Measurements from ENCODE around the gene TBC1D14. TPM values are rescaled to one million over a fixed set of nuclear protein-coding genes. Genes with fewer than 3 reads are reported as not detected.

TBC1D14 gene
- total RNA-seq (10 to 100 TPM; 33.8 to 59.7 TPM), polyA plus RNA-seq (10 to 100 TPM; 12.9 to 17.9 TPM)
- long read RNA-seq, donor 1, full-length matches to known transcripts = 3 of 39 reads
- long read RNA-seq, donor 1, partial matches to known transcripts = 7 of 39 reads
- long read RNA-seq, donor 1, other reads (novel, unspliced or antisense) = 29 of 39 reads
- long read RNA-seq, donor 2, full-length matches to known transcripts = 2 of 27 reads
- long read RNA-seq, donor 2, partial matches to known transcripts = 3 of 27 reads
- long read RNA-seq, donor 2, other reads (novel, unspliced or antisense) = 22 of 27 reads

GRCh38 chr4:6909113-6909969 lies at the start of gene TBC1D14:
TBC1D14 (plus strand) TSS chr4:6909826; CDS start chr4:6923390, 13,564 bp downstream.
- no peaks in the 10 kb centered on the region for H3K4me1 ChIP-seq (ENCODE audit: control insufficient read depth in 1 of 2, insufficient read depth in 2 of 2, low read length in 2 of 2)
- no peaks in the 10 kb centered on the region for H3K27me3 ChIP-seq (ENCODE audit: control insufficient read depth in 1 of 2, insufficient read depth in 2 of 2, low read length in 1 of 2)
- WGBS, 2 donors = 0% methylated on average over 72 to 108 of the region's 108 CpGs
- peak; percentile 93 to 96 for DNase-seq
- H3K36me3 ChIP-seq (ENCODE audit: control insufficient read depth in 1 of 2, insufficient read depth in 2 of 2, low read length in 1 of 2) = no peaks in the 10 kb centered on the region
- intact Hi-C loops (cut with DNase I) = loop anchor here (2.0 to 5.0 kb wide), 2 partner anchors 77 to 78 kb away; no protein-coding TSS in a partner anchor
- peak within 1 kb of the TSS; percentile 78 to 98 for H3K4me3 ChIP-seq (ENCODE audit: low read length in 2 of 2)
- H3K9me3 ChIP-seq (ENCODE audit: control insufficient read depth, low read length) = no peaks in the 10 kb centered on the region
- peak; percentile 97 for ATAC-seq (ENCODE audit: low FRiP score)
- peak within 1 kb of the TSS; percentile 68 to 97 for H3K27ac ChIP-seq (ENCODE audit: low read depth in 1 of 2, low read length in 2 of 2)

DNA sequence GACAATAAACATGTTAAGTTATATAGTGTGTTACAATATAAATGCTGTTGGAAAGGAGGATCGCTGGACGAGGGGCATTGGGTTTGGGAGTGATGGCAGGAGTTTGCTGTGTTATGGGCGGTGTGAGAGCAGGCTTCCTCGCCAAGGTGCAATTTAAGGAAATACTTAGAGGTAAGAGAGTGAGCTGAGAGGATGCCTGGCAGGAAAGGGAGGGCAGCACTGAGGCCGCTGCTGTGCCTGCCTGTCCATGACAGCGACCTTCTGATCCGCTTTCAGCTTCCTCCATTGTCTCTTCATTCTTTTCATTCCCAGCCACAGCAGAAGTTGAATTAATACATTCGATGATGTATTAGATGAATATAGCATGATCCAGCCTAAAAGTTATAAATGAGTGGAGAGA lies 41.2 kb upstream of the TBC1D14 start:
- H3K4me3 ChIP-seq (ENCODE audit: low read length in 2 of 2) = no peak overlapping the region
- ATAC-seq (ENCODE audit: low FRiP score) (no peak), DNase-seq (no peak)
- WGBS, 2 donors = 95 to 96% methylated on average over 8 of the region's 8 CpGs
- no peaks in the 10 kb centered on the region for H3K9me3 ChIP-seq (ENCODE audit: control insufficient read depth, low read length)
- H3K36me3 ChIP-seq (ENCODE audit: control insufficient read depth in 1 of 2, insufficient read depth in 2 of 2, low read length in 1 of 2) = peaks cover 0 to 9% of the 10 kb centered on the region in 2 donors
- intact Hi-C loops (cut with DNase I) = no loop called here
- no peaks in the 10 kb centered on the region for H3K4me1 ChIP-seq (ENCODE audit: control insufficient read depth in 1 of 2, insufficient read depth in 2 of 2, low read length in 2 of 2)
- H3K27ac ChIP-seq (ENCODE audit: low read depth in 1 of 2, low read length in 2 of 2) = no peak overlapping the region
- no peaks in the 10 kb centered on the region for H3K27me3 ChIP-seq (ENCODE audit: control insufficient read depth in 1 of 2, insufficient read depth in 2 of 2, low read length in 1 of 2)

DNA sequence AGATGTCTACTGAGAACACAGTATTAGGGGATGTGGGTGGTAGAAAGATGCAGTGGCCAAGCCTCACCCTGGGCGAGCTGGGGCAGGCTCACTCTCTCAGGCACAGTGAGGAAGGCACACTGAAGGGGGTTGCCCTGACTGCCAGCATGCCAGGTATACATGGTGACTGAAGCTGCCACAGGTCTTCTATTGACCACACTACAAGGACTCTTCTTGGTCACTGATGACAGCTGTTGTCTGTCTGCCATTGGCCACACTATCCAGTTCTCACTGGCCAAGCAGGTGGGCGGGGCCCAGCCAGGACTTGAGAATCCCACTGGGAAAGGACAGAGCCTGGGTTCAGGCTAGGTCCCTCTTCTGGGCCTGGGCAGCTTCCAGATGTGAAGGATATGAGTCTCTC lies 39.7 kb upstream of the TBC1D14 start:
- Histone ChIP-seq H3K36me3 (ENCODE audit: control insufficient read depth in 1 of 2, insufficient read depth in 2 of 2, low read length in 1 of 2) (peaks cover 0 to 9% of the 10 kb centered on the region in 2 donors), H3K27me3 (ENCODE audit: control insufficient read depth in 1 of 2, insufficient read depth in 2 of 2, low read length in 1 of 2) (no peaks in the 10 kb centered on the region), H3K9me3 (ENCODE audit: control insufficient read depth, low read length) (no peaks in the 10 kb centered on the region), H3K4me1 (ENCODE audit: control insufficient read depth in 1 of 2, insufficient read depth in 2 of 2, low read length in 2 of 2) (no peaks in the 10 kb centered on the region), H3K27ac (ENCODE audit: low read depth in 1 of 2, low read length in 2 of 2) (no peak overlapping the region), H3K4me3 (ENCODE audit: low read length in 2 of 2) (no peak overlapping the region)
- no peak for DNase-seq
- ATAC-seq (ENCODE audit: low FRiP score) = peak; percentile 12
- 93 to 95% methylated on average over 2 of the region's 2 CpGs for WGBS, 2 donors
- intact Hi-C loops (cut with DNase I) = loop anchor here in 1 of 2 donors (5.0 kb wide), 1 partner anchor 88 kb away; the partner anchor contains the start of gene KIAA0232

GRCh38 chr4:6873291-6873690 lies 36.3 kb upstream of the TBC1D14 start:
- Histone ChIP-seq H3K4me1 (ENCODE audit: control insufficient read depth in 1 of 2, insufficient read depth in 2 of 2, low read length in 2 of 2) (no peaks in the 10 kb centered on the region), H3K4me3 (ENCODE audit: low read length in 2 of 2) (no peak overlapping the region), H3K27me3 (ENCODE audit: control insufficient read depth in 1 of 2, insufficient read depth in 2 of 2, low read length in 1 of 2) (no peaks in the 10 kb centered on the region), H3K27ac (ENCODE audit: low read depth in 1 of 2, low read length in 2 of 2) (no peak overlapping the region), H3K36me3 (ENCODE audit: control insufficient read depth in 1 of 2, insufficient read depth in 2 of 2, low read length in 1 of 2) (peaks cover 0 to 11% of the 10 kb centered on the region in 2 donors), H3K9me3 (ENCODE audit: control insufficient read depth, low read length) (no peaks in the 10 kb centered on the region)
- intact Hi-C loops (cut with DNase I) = loop anchor here in 1 of 2 donors (5.0 kb wide), 1 partner anchor 91 kb away; the partner anchor contains the start of gene KIAA0232
- ATAC-seq (ENCODE audit: low FRiP score) (no peak), DNase-seq (no peak)

GRCh38 chr4:6873792-6874461 lies 35.7 kb upstream of the TBC1D14 start:
- no peaks in the 10 kb centered on the region for H3K9me3 ChIP-seq (ENCODE audit: control insufficient read depth, low read length)
- H3K4me3 ChIP-seq (ENCODE audit: low read length in 2 of 2) = no peak overlapping the region
- H3K27ac ChIP-seq (ENCODE audit: low read depth in 1 of 2, low read length in 2 of 2) = no peak overlapping the region
- peak; percentile 82 to 90 for DNase-seq
- H3K27me3 ChIP-seq (ENCODE audit: control insufficient read depth in 1 of 2, insufficient read depth in 2 of 2, low read length in 1 of 2) = no peaks in the 10 kb centered on the region
- WGBS, 2 donors = 34 to 36% methylated on average over 3 of the region's 3 CpGs
- intact Hi-C loops (cut with DNase I) = loop anchor here (1.0 to 5.0 kb wide), 3 partner anchors 92 to 154 kb away; partner anchors contain the start of gene KIAA0232 (in 1 of the 2)
- peaks cover 0 to 15% of the 10 kb centered on the region in 2 donors for H3K36me3 ChIP-seq (ENCODE audit: control insufficient read depth in 1 of 2, insufficient read depth in 2 of 2, low read length in 1 of 2)
- ATAC-seq (ENCODE audit: low FRiP score) = peak; percentile 77
- no peaks in the 10 kb centered on the region for H3K4me1 ChIP-seq (ENCODE audit: control insufficient read depth in 1 of 2, insufficient read depth in 2 of 2, low read length in 2 of 2)

GRCh38 chr4:6874981-6875380 lies 34.6 kb upstream of the TBC1D14 start:
- Histone ChIP-seq H3K27ac (ENCODE audit: low read depth in 1 of 2, low read length in 2 of 2) (no peak overlapping the region), H3K27me3 (ENCODE audit: control insufficient read depth in 1 of 2, insufficient read depth in 2 of 2, low read length in 1 of 2) (no peaks in the 10 kb centered on the region), H3K4me3 (ENCODE audit: low read length in 2 of 2) (no peak overlapping the region), H3K36me3 (ENCODE audit: control insufficient read depth in 1 of 2, insufficient read depth in 2 of 2, low read length in 1 of 2) (peaks cover 0 to 22% of the 10 kb centered on the region in 2 donors), H3K4me1 (ENCODE audit: control insufficient read depth in 1 of 2, insufficient read depth in 2 of 2, low read length in 2 of 2) (no peaks in the 10 kb centered on the region), H3K9me3 (ENCODE audit: control insufficient read depth, low read length) (no peaks in the 10 kb centered on the region)
- ATAC-seq (ENCODE audit: low FRiP score) (no peak), DNase-seq (no peak)
- WGBS, 2 donors = 93 to 94% methylated on average over 4 of the region's 4 CpGs
- intact Hi-C loops (cut with DNase I) = loop anchor here (1.0 to 5.0 kb wide), 3 partner anchors 93 to 155 kb away; partner anchors contain the start of gene KIAA0232 (in 1 of the 2)

DNA sequence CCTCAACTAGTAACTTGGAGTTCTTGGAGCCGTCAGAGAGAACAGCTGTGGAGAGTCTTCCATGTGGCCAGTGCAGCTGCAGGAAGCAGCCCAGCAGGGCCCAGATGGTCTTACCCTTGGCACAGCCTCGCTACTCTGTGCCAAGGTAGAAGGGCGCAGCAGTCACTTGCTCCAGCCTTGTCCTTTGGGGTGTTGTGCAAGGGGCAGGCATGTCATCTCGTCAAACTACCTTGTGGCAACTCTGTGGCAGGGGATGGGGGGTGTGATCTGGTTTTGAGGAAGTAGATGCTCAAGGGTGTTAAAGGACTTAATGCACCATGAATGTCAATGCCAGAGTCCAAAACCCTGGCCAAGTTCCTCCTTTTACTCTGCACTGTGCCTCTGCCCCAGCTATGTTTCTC lies 34.2 kb upstream of the TBC1D14 start:
- Histone ChIP-seq H3K4me1 (ENCODE audit: control insufficient read depth in 1 of 2, insufficient read depth in 2 of 2, low read length in 2 of 2) (no peaks in the 10 kb centered on the region), H3K27me3 (ENCODE audit: control insufficient read depth in 1 of 2, insufficient read depth in 2 of 2, low read length in 1 of 2) (no peaks in the 10 kb centered on the region), H3K9me3 (ENCODE audit: control insufficient read depth, low read length) (no peaks in the 10 kb centered on the region), H3K4me3 (ENCODE audit: low read length in 2 of 2) (no peak overlapping the region), H3K27ac (ENCODE audit: low read depth in 1 of 2, low read length in 2 of 2) (no peak overlapping the region), H3K36me3 (ENCODE audit: control insufficient read depth in 1 of 2, insufficient read depth in 2 of 2, low read length in 1 of 2) (peaks cover 0 to 20% of the 10 kb centered on the region in 2 donors)
- DNase-seq (peak in 1 of 2 donors; percentile 69), ATAC-seq (ENCODE audit: low FRiP score) (peak; percentile 53)
- intact Hi-C loops (cut with DNase I) = loop anchor here in 1 of 2 donors (2.0 kb wide), 1 partner anchor 155 kb away; no protein-coding TSS in a partner anchor
- 57 to 72% methylated on average over 4 of the region's 4 CpGs for WGBS, 2 donors

DNA sequence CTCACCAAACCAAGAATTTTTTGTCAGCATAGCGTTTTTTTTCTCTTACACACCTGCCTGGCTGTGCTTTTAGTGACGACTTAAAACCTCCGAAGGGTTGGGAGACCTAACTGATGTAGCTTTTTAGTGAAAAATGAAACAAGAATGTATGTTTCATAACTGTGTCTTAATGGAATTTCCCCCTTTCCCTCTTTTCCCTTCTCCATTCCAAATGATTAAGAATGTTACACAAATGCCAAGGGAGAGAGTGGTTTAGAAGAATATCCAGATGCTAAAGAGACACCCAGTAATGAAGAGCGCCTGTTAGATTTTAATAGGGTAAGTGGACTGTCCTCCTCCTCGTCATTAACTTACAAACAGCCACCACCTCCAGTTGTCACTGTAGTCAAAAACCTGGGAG lies 33.2 kb upstream of the TBC1D14 start:
- DNase-seq = no peak
- Histone ChIP-seq H3K27me3 (ENCODE audit: control insufficient read depth in 1 of 2, insufficient read depth in 2 of 2, low read length in 1 of 2) (no peaks in the 10 kb centered on the region), H3K4me1 (ENCODE audit: control insufficient read depth in 1 of 2, insufficient read depth in 2 of 2, low read length in 2 of 2) (no peaks in the 10 kb centered on the region), H3K27ac (ENCODE audit: low read depth in 1 of 2, low read length in 2 of 2) (no peak overlapping the region), H3K36me3 (ENCODE audit: control insufficient read depth in 1 of 2, insufficient read depth in 2 of 2, low read length in 1 of 2) (peaks cover 0 to 20% of the 10 kb centered on the region in 2 donors), H3K9me3 (ENCODE audit: control insufficient read depth, low read length) (no peaks in the 10 kb centered on the region), H3K4me3 (ENCODE audit: low read length in 2 of 2) (no peak overlapping the region)
- 75 to 78% methylated on average over 5 of the region's 5 CpGs for WGBS, 2 donors
- intact Hi-C loops (cut with DNase I) = no loop called here
- ATAC-seq (ENCODE audit: low FRiP score) = no peak
